GM10266 (cell line): ENCODE data around the gene CEP83.

Experiments used
- DNase-seq: peaks from one replicate; pipeline ENCODE4 v3.0.0; 2012; ENCODE audit errors: extremely low spot score
- TF ChIP-seq, protein P1 (sequence below): IDR thresholded peaks from 2 replicates; pipeline ENCODE4 v1.5.1; 2012; ENCODE audit warnings: mild to moderate bottlenecking, low read depth; ENCODE audit not compliant: control insufficient read depth, insufficient read depth; ENCODE audit errors: missing control alignments

Gene CEP83

GRCh38 chr12:94338006-94338794, 121.5 kb downstream of the CEP83 start:
- TF ChIP-seq, protein P1, sequence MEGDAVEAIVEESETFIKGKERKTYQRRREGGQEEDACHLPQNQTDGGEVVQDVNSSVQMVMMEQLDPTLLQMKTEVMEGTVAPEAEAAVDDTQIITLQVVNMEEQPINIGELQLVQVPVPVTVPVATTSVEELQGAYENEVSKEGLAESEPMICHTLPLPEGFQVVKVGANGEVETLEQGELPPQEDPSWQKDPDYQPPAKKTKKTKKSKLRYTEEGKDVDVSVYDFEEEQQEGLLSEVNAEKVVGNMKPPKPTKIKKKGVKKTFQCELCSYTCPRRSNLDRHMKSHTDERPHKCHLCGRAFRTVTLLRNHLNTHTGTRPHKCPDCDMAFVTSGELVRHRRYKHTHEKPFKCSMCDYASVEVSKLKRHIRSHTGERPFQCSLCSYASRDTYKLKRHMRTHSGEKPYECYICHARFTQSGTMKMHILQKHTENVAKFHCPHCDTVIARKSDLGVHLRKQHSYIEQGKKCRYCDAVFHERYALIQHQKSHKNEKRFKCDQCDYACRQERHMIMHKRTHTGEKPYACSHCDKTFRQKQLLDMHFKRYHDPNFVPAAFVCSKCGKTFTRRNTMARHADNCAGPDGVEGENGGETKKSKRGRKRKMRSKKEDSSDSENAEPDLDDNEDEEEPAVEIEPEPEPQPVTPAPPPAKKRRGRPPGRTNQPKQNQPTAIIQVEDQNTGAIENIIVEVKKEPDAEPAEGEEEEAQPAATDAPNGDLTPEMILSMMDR = no peak
- DNase-seq = no peak

DNA sequence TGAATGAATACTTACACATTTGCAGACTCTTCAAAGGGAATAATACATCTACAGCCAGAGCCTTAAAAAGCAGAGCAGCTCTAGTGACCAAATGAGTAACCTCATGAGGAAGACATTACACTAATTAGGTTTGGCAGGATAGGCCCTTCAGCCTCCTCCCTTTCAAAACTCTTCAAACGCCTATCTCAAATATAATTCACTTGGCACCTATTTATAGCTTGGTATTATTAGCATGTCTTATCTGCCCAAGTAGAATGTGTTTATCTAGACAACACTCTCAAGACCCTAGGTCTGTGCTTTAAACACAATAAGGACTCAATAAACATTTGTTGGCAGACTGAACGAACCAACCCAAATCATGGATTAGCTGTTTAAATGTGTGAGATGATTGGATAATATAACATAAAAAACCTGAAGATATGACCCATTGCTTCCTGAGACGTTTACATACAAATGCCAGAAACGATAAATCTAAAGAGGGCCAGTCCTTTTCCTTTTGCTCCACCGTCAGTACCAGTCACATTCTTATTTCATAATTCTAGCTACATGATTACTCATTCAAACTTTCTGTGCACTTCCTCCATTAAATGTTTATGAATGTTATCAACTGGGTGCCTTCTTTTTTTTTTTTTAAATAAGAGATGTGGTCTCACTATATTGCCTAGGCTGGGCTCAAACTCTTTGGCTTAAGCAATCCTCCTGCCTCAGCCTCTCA, 123.3 kb downstream of the CEP83 start:
- DNase-seq = no peak
- TF ChIP-seq, protein P1 = no peak

GRCh38 chr12:94333396-94333795, 126.3 kb downstream of the CEP83 start:
- TF ChIP-seq, protein P1 = no peak

DNA sequence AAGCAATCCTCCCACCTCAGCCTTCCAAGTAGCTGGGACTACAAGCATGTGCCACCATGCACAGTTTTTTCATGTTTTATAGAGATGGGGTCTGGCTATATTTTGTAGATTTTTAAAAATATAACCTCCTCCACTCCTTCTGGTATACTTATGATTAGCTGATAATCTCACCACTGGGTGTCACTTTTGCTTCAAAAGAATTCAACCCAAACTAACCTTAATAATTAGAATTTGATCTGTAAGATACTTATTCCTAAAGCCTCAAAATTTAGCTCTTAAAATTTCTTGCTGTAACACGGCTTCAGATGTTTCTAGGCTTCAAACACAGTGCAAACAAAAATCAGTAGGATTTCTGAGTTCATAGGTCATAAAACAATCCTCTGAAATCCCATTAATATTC, 130.3 kb downstream of the CEP83 start:
- TF ChIP-seq, protein P1 = peak; percentile 12

More at GRCh38 chr12:94333396-94333795, 126.3 kb downstream of the CEP83 start:
- DNase-seq = no peak

GRCh38 chr12:94327809-94328208, 131.9 kb downstream of the CEP83 start:
- TF ChIP-seq, protein P1 = no peak
- no peak for DNase-seq

More for the DNA sequence above, 130.3 kb downstream of the CEP83 start:
- DNase-seq = no peak

DNA sequence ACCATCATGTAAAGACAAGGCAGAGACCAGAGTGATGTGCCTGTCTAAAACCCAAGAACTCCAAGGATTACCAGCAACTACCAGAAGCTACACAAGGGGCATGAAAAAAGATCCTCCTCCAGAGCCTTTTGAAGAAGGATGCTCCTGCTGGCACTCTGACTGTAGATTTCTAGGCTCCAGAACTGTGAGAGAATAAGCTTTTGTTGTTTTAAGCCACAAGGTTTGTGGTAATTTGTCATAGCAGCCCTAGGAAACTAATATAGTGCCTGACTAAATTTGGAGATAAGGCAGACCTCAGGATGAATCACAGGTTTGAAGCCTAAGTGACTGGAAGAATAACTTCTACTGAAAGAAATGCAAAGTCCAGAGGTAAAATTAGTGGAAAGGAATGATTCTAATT, 132.9 kb downstream of the CEP83 start:
- TF ChIP-seq, protein P1 = no peak
- DNase-seq = no peak

DNA sequence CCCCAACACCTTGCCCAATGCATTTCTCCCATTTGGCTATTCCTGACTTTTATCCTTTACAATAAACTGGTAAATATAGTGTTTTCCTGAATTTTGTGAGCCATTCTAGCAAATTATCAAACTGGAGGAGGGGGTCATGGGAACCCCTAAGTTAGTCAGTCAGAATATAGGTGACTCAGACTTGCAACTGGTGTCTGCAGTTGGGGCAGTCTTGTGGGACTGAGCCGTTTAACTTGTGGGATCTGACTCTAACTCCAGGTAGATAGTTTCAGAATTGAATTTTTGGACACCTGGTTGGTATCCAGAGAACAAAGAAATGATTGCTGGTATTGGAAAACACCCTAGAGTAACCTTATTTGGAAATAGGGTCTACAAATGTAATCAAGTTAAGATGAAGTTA, 133.4 kb downstream of the CEP83 start:
- TF ChIP-seq, protein P1 = no peak
- DNase-seq = no peak
